Stimulated activated CD4-positive, alpha-beta T cell treated with anti-CD3 and anti-CD28 coated beads, Interleukin-15, amount 100 ng/mL, for 48 hours (primary cell): ENCODE results near the gene MVB12B.
"Not testable (repeated sequence)": the region's sequence is repeated elsewhere in the genome, so short reads cannot be mapped to it uniquely, and the experiment has no call there.

Experiments
- DNase-seq, 2 donors: peaks; one replicate each; pipeline ENCODE4 v3.0.0-alpha.2; 2020; ENCODE audit warnings: low read depth in 2 of 2

Gene MVB12B

GRCh38 chr9:126471084-126471624, 144.5 kb downstream of the MVB12B start:
- peak; percentile 68 to 70 for DNase-seq

GRCh38 chr9:126472198-126472947, 145.7 kb downstream of the MVB12B start:
- no peak for DNase-seq

GRCh38 chr9:126472948-126473298, 146.3 kb downstream of the MVB12B start:
- no peak for DNase-seq

- no peak for DNase-seq
These were observed 147.7 kb downstream of the MVB12B start for GRCh38 chr9:126474206-126474765.

- DNase-seq, result no peak
These were observed 148.3 kb downstream of the MVB12B start for GRCh38 chr9:126474786-126475485.

DNA sequence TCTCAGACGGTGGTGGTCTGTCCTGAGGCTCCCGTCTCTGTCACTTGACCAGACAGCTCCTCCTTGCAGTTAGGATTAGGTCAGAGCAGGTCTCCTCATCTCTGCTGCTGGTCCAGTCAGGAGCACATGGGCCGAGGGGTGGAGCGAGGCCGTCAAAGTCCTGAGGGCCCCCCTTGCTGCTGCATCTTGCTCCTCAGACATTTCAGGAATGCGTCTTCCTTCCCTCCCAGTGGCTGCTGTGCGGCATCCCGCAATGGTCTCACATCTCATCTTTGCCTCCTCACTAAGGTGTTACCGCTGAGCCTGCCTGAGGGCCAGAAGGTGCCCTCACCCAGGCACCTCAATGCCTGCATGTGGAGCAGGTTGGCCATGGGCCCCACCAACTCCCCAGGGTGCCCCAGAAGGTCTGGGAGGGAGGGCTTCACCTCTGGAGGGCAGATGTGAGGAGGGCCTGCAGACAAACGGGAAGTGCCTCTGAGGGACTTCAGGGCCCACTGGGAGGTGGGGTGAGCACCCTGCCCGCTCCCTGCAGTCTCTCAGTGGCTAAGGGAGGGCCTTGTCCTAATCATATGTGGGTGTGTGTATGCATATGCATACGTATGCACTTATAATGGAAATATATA, 149.4 kb downstream of the MVB12B start:
- no peak for DNase-seq

- not testable (repeated sequence) for DNase-seq
These were observed 150.8 kb downstream of the MVB12B start for GRCh38 chr9:126477432-126477831.

GRCh38 chr9:126478216-126478981, 151.8 kb downstream of the MVB12B start:
- no peak for DNase-seq

- DNase-seq, result no peak
These were observed 152.9 kb downstream of the MVB12B start for GRCh38 chr9:126479515-126479914.

DNA sequence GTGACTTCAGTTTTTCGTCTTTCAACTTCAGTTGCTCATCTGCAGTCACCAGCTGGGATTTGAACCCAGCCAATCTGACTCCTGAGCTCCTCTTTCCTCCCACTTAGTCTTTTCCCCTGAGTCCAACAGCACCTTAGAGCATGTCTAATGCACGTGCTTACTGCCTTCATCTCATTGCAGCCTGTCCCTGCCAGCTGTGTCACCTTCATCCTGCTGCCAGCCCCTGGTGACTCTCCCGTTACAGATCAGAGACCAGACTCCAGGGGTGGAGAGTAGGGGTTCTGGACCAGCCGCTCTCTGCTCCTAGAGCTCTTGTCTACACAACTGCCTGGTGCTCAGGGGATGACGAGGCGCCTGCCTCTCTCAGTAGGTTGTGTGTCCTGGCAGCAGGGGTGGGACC, 154.2 kb downstream of the MVB12B start:
- DNase-seq, result no peak

DNA sequence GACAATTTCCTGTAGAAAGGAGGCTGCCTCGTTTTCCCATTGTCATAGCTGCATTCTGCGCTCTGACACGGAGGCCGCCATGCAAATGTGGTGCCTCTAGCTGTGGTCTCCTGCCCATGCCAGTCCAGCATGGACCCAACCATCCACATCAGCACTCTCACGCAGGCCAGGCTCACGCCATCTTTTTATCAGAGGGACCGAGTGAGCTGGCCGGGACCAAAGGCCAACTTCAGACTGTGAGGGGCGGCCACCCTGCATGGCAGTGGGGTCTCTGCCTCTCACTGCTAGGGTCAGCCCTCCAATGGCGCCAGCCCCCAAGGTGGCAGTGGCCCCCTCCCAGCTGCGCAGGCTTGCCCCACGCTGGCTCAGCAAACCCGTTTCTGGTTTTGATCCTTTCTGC, 155.2 kb downstream of the MVB12B start:
- no peak for DNase-seq

- no peak for DNase-seq
These were observed 155.9 kb downstream of the MVB12B start for GRCh38 chr9:126482361-126483044.

DNA sequence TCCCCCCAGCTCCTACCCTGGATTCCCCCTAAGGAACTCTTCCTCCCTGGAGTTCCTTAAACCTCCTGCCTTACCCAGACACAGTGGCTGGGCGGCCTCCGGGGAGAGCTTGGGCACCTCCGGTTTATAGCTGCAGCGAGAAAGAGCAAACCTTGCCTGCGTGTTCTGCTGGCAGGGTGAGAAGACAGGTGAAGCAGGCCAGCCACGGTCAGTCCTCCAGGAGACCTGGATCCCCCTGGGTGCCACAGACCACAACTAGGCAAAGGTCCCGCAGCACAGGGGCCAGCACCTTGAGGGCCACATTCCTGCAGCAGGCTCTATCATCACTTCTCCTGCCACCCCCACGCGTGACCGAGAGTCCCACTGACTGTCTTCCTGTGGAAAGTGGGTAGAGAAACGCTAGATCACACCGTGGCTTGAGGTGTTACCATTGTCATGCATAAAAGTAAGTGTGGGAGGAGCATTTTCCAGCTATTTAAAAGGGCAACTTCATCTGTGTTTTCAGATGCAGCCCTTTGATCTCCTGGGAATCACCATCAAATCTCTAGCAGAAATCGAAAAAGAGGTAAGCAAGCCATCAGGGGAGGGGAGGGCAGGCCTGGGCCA, 156.9 kb downstream of the MVB12B start:
- no peak for DNase-seq

DNA sequence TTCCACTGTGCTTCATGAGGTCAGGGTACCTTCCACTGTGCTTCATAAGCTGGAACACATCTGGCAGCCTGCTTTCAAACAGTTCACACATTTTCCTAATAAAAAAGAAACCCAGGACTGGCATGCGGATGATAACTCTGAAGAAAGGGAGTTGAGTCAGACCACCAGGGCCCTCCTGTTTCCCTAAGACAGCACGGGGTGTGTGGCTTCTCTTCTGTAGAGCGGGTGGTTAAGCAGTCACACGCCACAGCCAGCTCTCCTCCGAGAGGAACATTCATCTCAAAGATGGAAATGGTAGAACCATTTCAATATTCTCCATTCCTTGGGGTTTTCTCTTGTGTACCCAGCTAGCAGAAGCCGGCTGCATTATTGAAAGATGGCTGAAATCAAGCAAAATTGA, 159.0 kb downstream of the MVB12B start:
- no peak for DNase-seq

GRCh38 chr9:126486276-126486675, 159.6 kb downstream of the MVB12B start:
- DNase-seq, result no peak

GRCh38 chr9:126487856-126488255, 161.2 kb downstream of the MVB12B start:
- DNase-seq, result no peak

- no peak for DNase-seq
These were observed 161.7 kb downstream of the MVB12B start for GRCh38 chr9:126488310-126488709.

DNA sequence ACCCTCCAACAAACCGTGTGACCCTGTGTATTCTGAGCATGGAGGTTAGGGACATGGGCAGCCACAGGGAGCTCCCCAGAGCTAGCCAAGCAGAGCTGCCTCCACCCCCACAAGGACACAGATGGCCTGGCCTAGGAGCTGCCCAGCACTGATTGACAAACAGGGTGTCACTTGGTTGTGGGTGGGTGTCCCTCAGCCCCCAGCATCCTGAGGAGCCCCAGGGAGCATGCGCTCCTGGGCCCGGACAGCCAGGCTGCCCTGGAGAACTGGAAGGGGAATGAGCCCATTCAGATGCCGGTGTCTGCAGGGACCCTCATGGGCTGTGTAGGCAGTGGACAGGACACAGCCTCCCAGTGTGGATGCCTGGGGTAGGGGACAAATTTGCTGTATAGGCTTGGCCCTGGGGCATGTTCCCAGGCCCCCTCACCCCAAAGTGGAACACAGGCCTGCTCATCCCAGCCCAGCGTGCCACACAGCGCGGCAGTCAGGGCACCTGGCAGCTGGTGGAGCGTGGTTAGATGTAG, 162.3 kb downstream of the MVB12B start:
- DNase-seq, result no peak

DNA sequence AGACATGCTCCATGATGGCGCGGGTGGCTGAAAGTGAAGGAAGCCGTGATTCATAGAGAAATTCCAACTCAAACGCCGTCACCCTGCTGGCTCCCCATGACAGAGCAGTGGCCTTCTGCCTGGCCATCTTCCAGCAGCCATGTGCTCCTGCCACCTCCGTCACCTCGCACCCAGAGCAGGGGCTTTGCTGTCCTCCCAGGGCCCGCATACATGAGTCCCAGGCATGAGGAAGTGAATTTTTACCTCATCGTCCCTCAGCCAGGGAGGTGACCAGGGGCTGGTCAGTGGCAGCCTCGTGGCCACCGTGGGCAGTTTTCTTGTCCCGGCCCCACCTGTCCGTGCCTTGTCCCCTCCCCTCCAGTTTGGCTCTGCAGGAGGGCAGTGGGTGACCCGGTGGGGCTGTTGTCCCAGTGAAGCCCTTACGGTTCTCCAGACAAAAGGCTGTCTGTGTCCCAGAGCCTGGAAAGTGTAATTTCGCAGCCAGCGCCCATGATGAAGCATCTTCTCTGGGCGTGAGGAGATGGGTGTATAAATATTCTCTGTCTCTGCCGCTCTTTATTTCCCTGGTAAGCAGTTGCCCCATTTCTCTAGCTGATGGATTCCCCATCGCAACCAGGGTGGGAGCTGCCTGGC, 163.1 kb downstream of the MVB12B start:
- no peak for DNase-seq

- DNase-seq, result no peak
These were observed 163.6 kb downstream of the MVB12B start for GRCh38 chr9:126490214-126490631.
